Tibial nerve (tissue), 4 donors: ENCODE results near the gene IGFBP6. TPM values are rescaled to one million over a fixed set of nuclear protein-coding genes. Genes with fewer than 3 reads are reported as not detected.

ENCODE experiments used
- DNase-seq, 2 donors: peaks; one replicate each; pipeline ENCODE4 v3.0.0-alpha.2; 2019; ENCODE audit warnings: low spot score in 2 of 2
- H3K27ac ChIP-seq, 4 donors: fragments of 200-600 bp; sonication (generic) in 3 of 4; one replicate each; pipeline ENCODE4 v1.5.1; 2017 to 2019; ENCODE audit warnings: mild to moderate bottlenecking in 1 of 4
- H3K27me3 ChIP-seq, 2 donors: fragments of 200-600 bp; sonication (generic) in 1 of 2; one replicate each; pipeline versions ENCODE4 v1.5.1 to v1.6.0; 2017 to 2019
- H3K36me3 ChIP-seq, 3 donors: fragments of 200-600 bp; sonication (generic); one replicate each; pipeline ENCODE4 v1.5.1; 2018 to 2019
- H3K4me1 ChIP-seq, 4 donors: fragments of 200-600 bp; sonication (generic) in 3 of 4; one replicate each; pipeline ENCODE4 v1.5.1; 2017 to 2019
- H3K4me3 ChIP-seq, 4 donors: fragments of 200-600 bp; sonication (generic) in 3 of 4; one replicate each; pipeline ENCODE4 v1.5.1; 2017 to 2019; ENCODE audit warnings: mild to moderate bottlenecking in 1 of 4, moderate library complexity in 1 of 4
- H3K9me3 ChIP-seq, 4 donors: fragments of 200-600 bp; sonication (generic) in 3 of 4; one replicate each; pipeline ENCODE4 v1.5.1; 2017 to 2019
- EP300 ChIP-seq, 2 donors: sonication (generic); formaldehyde crosslinking; IDR thresholded peaks; one replicate each; pipeline ENCODE4 v1.6.1; 2017; ENCODE audit warnings: antibody characterized with exemption in 2 of 2, mild to moderate bottlenecking in 1 of 2
- POLR2A ChIP-seq, 2 donors: fragments of 450-650 bp; IDR thresholded peaks; one replicate each; pipeline ENCODE4 v1.6.1; 2017; ENCODE audit warnings: antibody characterized with exemption in 2 of 2, mild to moderate bottlenecking in 2 of 2, moderate library complexity in 2 of 2
- WGBS, 2 donors: methylation state at CpG; one replicate each; pipeline ENCODE4 v1.1.5; 2018; 5-methylcytosine and 5-hydroxymethylcytosine counted together
- total RNA-seq, 4 donors: library from RNA; depleted of rRNA; stranded (reverse); fragments of >200 nt; gene quantifications; one replicate each; pipeline ENCODE4 v1.1.0, GENCODE V29; 2016
- TF ChIP-seq, protein P1 (sequence below), 5 experiments: fragments of 200-600 bp in 3 of 5; fragments of 450-650 bp in 2 of 5; sonication (generic) in 3 of 5; IDR thresholded peaks; one replicate each; pipeline ENCODE4 v1.5.1; 2016 to 2019; ENCODE audit warnings: antibody characterized with exemption in 5 of 5, mild to moderate bottlenecking in 3 of 5, moderate library complexity in 2 of 5

Gene IGFBP6
- total RNA-seq, 4 donors from 2014 or later = 1,043 to 8,473 (median 5,787) TPM

GRCh38 chr12:53053218-53054111, 44.0 kb upstream of the IGFBP6 start:
- 15 to 24% methylated on average over 12 to 14 of the region's 16 CpGs for WGBS, 2 donors
- peak in 1 of 2 donors; percentile 47 for DNase-seq
- H3K4me1 ChIP-seq = peaks cover 4 to 95% (median 51%) of the 10 kb centered on the region in 4 donors

GRCh38 chr12:53054112-53054878, 43.2 kb upstream of the IGFBP6 start:
- 7 to 15% methylated on average over 37 to 48 of the region's 48 CpGs for WGBS, 2 donors
- H3K4me1 ChIP-seq = peaks cover 4 to 95% (median 43%) of the 10 kb centered on the region in 4 donors
- H3K4me3 ChIP-seq = peak overlapping the region; percentile 30 to 89 (median 50)
- DNase-seq = peak; percentile 94 to 95
- peaks cover 0 to 53% (median 8%) of the 10 kb centered on the region in 3 donors for H3K36me3 ChIP-seq
- no peaks in the 10 kb centered on the region for H3K9me3 ChIP-seq
- no peaks in the 10 kb centered on the region for H3K27me3 ChIP-seq
- H3K27ac ChIP-seq = peak overlapping the region; percentile 94 to 100 (median 97)
- TF ChIP-seq, protein P1, sequence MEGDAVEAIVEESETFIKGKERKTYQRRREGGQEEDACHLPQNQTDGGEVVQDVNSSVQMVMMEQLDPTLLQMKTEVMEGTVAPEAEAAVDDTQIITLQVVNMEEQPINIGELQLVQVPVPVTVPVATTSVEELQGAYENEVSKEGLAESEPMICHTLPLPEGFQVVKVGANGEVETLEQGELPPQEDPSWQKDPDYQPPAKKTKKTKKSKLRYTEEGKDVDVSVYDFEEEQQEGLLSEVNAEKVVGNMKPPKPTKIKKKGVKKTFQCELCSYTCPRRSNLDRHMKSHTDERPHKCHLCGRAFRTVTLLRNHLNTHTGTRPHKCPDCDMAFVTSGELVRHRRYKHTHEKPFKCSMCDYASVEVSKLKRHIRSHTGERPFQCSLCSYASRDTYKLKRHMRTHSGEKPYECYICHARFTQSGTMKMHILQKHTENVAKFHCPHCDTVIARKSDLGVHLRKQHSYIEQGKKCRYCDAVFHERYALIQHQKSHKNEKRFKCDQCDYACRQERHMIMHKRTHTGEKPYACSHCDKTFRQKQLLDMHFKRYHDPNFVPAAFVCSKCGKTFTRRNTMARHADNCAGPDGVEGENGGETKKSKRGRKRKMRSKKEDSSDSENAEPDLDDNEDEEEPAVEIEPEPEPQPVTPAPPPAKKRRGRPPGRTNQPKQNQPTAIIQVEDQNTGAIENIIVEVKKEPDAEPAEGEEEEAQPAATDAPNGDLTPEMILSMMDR (IDR thresholded peaks at IDR 0.05) = peak in 1 of 5 experiments; percentile 7
- TF ChIP-seq EP300 (IDR thresholded peaks at IDR 0.05) = peak in 1 of 2 donors; percentile 91
- TF ChIP-seq POLR2A (IDR thresholded peaks at IDR 0.05) = peak in 1 of 2 donors; percentile 71

More at GRCh38 chr12:53053218-53054111, 44.0 kb upstream of the IGFBP6 start:
- TF ChIP-seq, protein P1 (IDR thresholded peaks at IDR 0.05) = peak; percentile 58 to 77 (median 72)
- no peak for TF ChIP-seq POLR2A (IDR thresholded peaks at IDR 0.05)
- peak in 1 of 2 donors; percentile 24 for TF ChIP-seq EP300 (IDR thresholded peaks at IDR 0.05)
- H3K27ac ChIP-seq = peak overlapping the region; percentile 94 to 100 (median 97)
- H3K36me3 ChIP-seq = peaks cover 0 to 45% (median 8%) of the 10 kb centered on the region in 3 donors
- H3K9me3 ChIP-seq = no peaks in the 10 kb centered on the region
- peak overlapping the region; percentile 30 to 89 (median 50) for H3K4me3 ChIP-seq
- H3K27me3 ChIP-seq = no peaks in the 10 kb centered on the region

- Histone ChIP-seq H3K4me3 (no peak overlapping the region), H3K36me3 (peaks cover 0 to 67% (median 11%) of the 10 kb centered on the region in 3 donors), H3K9me3 (no peaks in the 10 kb centered on the region), H3K27ac (peak overlapping the region in 3 of 4 donors; percentile 95 to 100 (median 99)), H3K4me1 (peaks cover 4 to 99% (median 47%) of the 10 kb centered on the region in 4 donors), H3K27me3 (no peaks in the 10 kb centered on the region)
- WGBS, 2 donors = 80 to 88% methylated on average over 15 of the region's 15 CpGs
- TF ChIP-seq EP300 (IDR thresholded peaks at IDR 0.05) (no peak), POLR2A (IDR thresholded peaks at IDR 0.05) (no peak)
- TF ChIP-seq, protein P1 (IDR thresholded peaks at IDR 0.05) = no peak
- peak in 1 of 2 donors; percentile 11 for DNase-seq
These were observed 41.8 kb upstream of the IGFBP6 start for GRCh38 chr12:53055471-53056266.

GRCh38 chr12:53056296-53056695, 41.2 kb upstream of the IGFBP6 start:
- TF ChIP-seq EP300 (IDR thresholded peaks at IDR 0.05) (no peak), POLR2A (IDR thresholded peaks at IDR 0.05) (no peak)
- TF ChIP-seq, protein P1 (IDR thresholded peaks at IDR 0.05) = no peak
- peaks cover 0 to 73% (median 11%) of the 10 kb centered on the region in 3 donors for H3K36me3 ChIP-seq
- H3K27me3 ChIP-seq = no peaks in the 10 kb centered on the region
- WGBS, 2 donors = 70 to 75% methylated on average over 5 of the region's 5 CpGs
- H3K9me3 ChIP-seq = no peaks in the 10 kb centered on the region
- DNase-seq = no peak
- H3K27ac ChIP-seq = peak overlapping the region in 2 of 4 donors; percentile 99 to 100
- peaks cover 4 to 100% (median 53%) of the 10 kb centered on the region in 4 donors for H3K4me1 ChIP-seq
- no peak overlapping the region for H3K4me3 ChIP-seq
